GM06990 (cell line): ENCODE results near the gene NMT2.

Experiments
- DNase-seq: peaks from one replicate; pipeline ENCODE4 v3.0.0-alpha.2; 2011; ENCODE audit not compliant: insufficient read length; ENCODE audit errors: extremely low read depth
- H3K27me3 ChIP-seq: replicated peaks from 2 replicates; pipeline ENCODE4 v1.6.0; 2011; ENCODE audit warnings: low read length; ENCODE audit not compliant: control insufficient read depth, insufficient read depth
- H3K36me3 ChIP-seq: 2 replicates; pipeline ENCODE4 v1.5.1; 2011; ENCODE audit warnings: low read length; ENCODE audit not compliant: control insufficient read depth, insufficient read depth
- H3K4me3 ChIP-seq: replicated peaks from 2 replicates; pipeline ENCODE4 v1.5.1; 2011; ENCODE audit warnings: low read depth, mild to moderate bottlenecking, control low read depth, low read length
- TF ChIP-seq, protein P1 (sequence below): IDR thresholded peaks from 2 replicates; pipeline ENCODE4 v1.5.1; 2011; ENCODE audit warnings: low read length, control low read depth, mild to moderate bottlenecking, inconsistent platforms; ENCODE audit not compliant: insufficient read depth, poor library complexity, severe bottlenecking

Gene NMT2

DNA sequence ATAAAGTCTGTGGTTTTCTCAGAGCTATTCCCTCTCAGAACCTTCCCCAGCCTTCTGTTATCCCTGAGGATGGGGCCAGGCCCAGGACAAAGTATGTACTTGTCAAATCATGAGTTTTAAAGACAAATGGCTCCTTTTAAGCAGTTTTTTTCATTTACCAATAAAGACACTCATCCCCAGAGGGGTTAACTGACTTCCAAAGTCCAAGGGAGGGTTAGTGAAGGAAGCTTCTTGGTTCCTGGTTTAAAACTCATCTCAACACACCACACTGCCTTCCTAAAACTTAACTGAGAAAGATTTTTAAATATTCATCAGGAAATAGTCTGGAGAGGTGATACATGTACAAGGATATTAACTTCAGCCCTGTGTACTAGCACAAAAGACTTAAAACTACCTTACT is 15.9 kb downstream of the NMT2 start:
- TF ChIP-seq, protein P1, sequence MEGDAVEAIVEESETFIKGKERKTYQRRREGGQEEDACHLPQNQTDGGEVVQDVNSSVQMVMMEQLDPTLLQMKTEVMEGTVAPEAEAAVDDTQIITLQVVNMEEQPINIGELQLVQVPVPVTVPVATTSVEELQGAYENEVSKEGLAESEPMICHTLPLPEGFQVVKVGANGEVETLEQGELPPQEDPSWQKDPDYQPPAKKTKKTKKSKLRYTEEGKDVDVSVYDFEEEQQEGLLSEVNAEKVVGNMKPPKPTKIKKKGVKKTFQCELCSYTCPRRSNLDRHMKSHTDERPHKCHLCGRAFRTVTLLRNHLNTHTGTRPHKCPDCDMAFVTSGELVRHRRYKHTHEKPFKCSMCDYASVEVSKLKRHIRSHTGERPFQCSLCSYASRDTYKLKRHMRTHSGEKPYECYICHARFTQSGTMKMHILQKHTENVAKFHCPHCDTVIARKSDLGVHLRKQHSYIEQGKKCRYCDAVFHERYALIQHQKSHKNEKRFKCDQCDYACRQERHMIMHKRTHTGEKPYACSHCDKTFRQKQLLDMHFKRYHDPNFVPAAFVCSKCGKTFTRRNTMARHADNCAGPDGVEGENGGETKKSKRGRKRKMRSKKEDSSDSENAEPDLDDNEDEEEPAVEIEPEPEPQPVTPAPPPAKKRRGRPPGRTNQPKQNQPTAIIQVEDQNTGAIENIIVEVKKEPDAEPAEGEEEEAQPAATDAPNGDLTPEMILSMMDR: no peak
- no peak for DNase-seq
- Histone ChIP-seq H3K27me3 (no peaks in the 10 kb centered on the region), H3K36me3 (no peaks in the 10 kb centered on the region), H3K4me3 (no peak overlapping the region)

DNA sequence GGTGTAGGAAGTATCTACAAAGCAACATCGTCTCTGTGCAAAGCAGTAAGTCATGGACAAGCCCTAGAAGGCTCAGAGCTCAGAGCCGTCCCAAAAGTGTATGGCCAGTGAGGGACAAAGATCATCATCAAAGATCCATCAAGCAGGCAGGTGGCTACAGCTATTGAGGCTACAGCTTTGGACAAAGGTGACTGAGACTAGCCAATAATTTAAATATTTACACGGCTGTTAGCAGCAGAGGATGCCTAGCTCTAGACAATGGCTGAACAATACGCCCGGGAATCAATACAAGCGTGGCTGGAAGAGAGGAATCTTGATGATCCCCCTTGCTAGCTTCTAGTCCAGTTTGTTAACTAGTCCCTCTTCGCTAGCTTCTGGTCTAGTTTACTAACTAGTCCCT is 17.9 kb downstream of the NMT2 start:
- no peaks in the 10 kb centered on the region for H3K36me3 ChIP-seq
- TF ChIP-seq, protein P1: no peak

DNA sequence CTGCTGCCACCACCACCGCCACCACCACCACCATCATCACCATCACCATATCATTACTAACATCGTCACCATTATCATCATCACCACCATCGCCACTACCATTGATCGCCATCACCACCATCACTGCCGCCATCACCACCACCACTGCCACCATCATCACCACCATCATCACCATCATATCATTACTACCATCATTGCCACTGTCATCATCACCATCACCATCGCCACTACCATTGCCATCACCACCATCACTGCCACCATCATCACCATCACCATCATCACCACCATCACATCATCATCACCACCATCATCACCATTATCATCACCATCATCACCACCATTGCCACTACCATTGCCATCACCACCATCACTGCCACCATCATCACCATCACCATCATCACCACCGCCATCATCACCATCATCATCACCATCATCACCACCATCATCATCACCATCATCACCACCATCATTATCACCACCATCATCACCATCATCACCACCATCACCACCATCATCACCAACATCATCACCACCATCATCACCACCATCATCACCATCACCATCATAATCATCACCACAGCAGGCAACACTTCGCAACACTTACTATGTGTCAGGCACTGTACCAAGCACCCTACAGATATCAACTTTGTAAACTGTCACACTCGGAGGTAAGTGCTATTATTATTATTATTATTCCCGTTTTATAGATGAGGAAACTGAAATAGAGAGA is 19.3 kb downstream of the NMT2 start:
- no peak for DNase-seq
- Histone ChIP-seq H3K27me3 (no peaks in the 10 kb centered on the region), H3K36me3 (no peaks in the 10 kb centered on the region), H3K4me3 (no peak overlapping the region)
- TF ChIP-seq, protein P1: no peak

More for the DNA sequence above, 17.9 kb downstream of the NMT2 start:
- Histone ChIP-seq H3K4me3 (no peak overlapping the region), H3K27me3 (no peaks in the 10 kb centered on the region)
- no peak for DNase-seq

DNA sequence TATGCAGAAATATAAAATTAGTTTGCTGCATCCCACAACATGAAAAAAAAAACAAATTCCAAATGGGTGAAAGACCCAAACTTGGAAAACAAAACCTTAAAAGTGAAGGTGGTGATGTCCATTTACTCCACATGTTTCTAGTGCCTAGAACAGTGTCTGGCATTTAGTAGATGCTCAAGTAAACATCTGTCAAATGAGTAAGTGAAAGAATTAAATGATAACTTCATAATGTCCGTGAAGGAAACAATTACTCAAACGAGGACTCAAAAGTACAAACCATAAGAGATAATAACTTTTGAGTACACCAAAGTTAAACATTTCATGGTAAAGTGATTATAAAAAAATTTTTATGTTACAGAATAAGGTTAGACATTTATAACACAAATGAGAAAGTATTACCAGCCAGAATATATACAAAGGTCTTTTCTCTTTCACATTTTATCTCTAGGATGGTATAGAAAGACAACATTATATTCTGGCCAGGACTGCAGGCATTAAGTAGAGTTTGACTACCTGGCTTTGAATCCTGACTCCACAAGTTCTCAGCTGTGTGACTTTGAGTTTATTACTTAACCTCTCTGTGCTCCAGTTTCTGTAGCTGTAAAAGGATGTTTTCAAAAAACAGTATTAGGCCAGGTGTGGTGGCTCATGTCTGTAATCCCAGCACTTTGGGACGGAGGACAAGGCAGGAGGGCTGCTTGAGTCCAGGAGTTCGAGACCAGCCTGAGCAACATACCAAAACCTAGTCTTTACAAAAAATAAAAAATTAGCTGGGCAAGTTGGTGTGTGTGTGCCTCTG is 20.7 kb downstream of the NMT2 start:
- Histone ChIP-seq H3K4me3 (no peak overlapping the region), H3K27me3 (no peaks in the 10 kb centered on the region), H3K36me3 (no peaks in the 10 kb centered on the region)
- no peak for DNase-seq
- TF ChIP-seq, protein P1: no peak

DNA sequence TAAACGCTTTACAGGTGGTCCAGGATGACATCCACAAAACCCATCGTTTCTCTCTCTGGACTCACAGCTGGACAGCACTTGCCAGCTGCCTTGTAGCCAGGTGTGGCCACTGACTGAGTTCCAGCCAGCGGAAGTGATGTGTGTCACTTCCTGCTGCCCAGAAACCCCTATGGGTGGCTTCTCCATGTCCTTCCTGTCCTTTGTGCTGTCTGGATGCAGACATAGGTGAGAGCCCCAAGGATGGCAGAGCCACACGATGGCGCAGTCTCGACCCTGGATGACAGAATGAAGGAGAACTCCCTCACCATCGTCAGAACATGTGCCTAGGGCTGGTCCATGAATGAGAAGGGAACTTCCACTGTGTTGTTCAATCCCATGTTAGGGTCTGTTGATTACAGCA is 22.1 kb downstream of the NMT2 start:
- Histone ChIP-seq H3K4me3 (no peak overlapping the region), H3K27me3 (no peaks in the 10 kb centered on the region), H3K36me3 (no peaks in the 10 kb centered on the region)
- TF ChIP-seq, protein P1: no peak
- no peak for DNase-seq
